Psoas muscle (tissue), 8 donors: ENCODE results near the gene SSTR5. TPM values are rescaled to one million over a fixed set of nuclear protein-coding genes. Genes with fewer than 3 reads are reported as not detected.

Experiments
- ATAC-seq, 4 donors: fragments of 200-7000 bp; cut with Tn5 transposase; one replicate each; pipeline ENCODE4 v1.9.1; 2020; ENCODE audit warnings: moderate library complexity in 3 of 4, mild to moderate bottlenecking in 2 of 4
- DNase-seq, 2 donors: peaks; one replicate each; pipeline ENCODE4 v3.0.0-alpha.2; 2020
- H3K27ac ChIP-seq: fragments of 200-600 bp; one replicate; pipeline ENCODE4 v1.8.0; 2022
- H3K27me3 ChIP-seq, 3 donors: fragments of 200-600 bp in 1 of 3; one replicate each; pipeline versions ENCODE4 v1.6.1 to v1.8.0; 2013 to 2022; ENCODE audit warnings: low read length in 2 of 3, mild to moderate bottlenecking in 2 of 3, moderate library complexity in 1 of 3; ENCODE audit not compliant: insufficient read depth in 3 of 3
- H3K36me3 ChIP-seq, 2 donors: fragments of 200-600 bp in 1 of 2; one replicate each; pipeline versions ENCODE4 v1.6.1 to v1.8.0; 2013 to 2022; ENCODE audit warnings: low read depth in 1 of 2, mild to moderate bottlenecking in 1 of 2, moderate library complexity in 1 of 2; ENCODE audit not compliant: insufficient read depth in 1 of 2
- H3K4me1 ChIP-seq: fragments of 200-600 bp; one replicate; pipeline ENCODE4 v1.8.0; 2022
- H3K4me3 ChIP-seq: fragments of 200-600 bp; one replicate; pipeline ENCODE4 v1.8.0; 2022; ENCODE audit warnings: mild to moderate bottlenecking
- H3K9me3 ChIP-seq: fragments of 200-600 bp; one replicate; pipeline ENCODE4 v1.8.0; 2022
- WGBS, 3 donors: extraction: QIAGEN DNeasy Blood & Tissue Kit; methylation state at CpG; one replicate each; pipeline versions ENCODE4 v1.1.6 to v1.1.7; 2013; 5-methylcytosine and 5-hydroxymethylcytosine counted together
- intact Hi-C, 2 donors: fragments of 100-400 bp; cut with DNase I; formaldehyde crosslinking; loops; one replicate each; pipeline versions ENCODE4 v1.11.0 to v1.14.2; 2022
- polyA plus RNA-seq, 3 donors: library from polyadenylated mRNA; stranded (reverse); fragments of 200-250 nt; gene quantifications; one replicate each; pipeline ENCODE4 v1.2.3, GENCODE V29; 2013
- total RNA-seq, 4 donors: library from RNA; stranded (reverse); fragmentation: NEBNext Ultra II Directional in 2 of 4; extraction: Animal tissue kit (Norgen Biotek cat#: 25700) in 2 of 4; gene quantifications; one replicate each; pipeline versions ENCODE4 v1.2.1 to v1.2.4, GENCODE V29; 2021 to 2023
- TF ChIP-seq, protein P1 (sequence below): fragments of 200-600 bp; IDR thresholded peaks from one replicate; pipeline ENCODE4 v1.8.0; 2022; ENCODE audit warnings: antibody characterized with exemption
- donor health status: healthy with polysubstance abuse.
- donor health status: DM: no; HTN: no; CAD: no; lungs with moderate emphysema.
- donor health status: Bipolar disorder and iron deficiency.
- donor health status: healthy.
- donor health status: DM: yes; HTN: yes; CAD: no.
- donor health status: DM: no; HTN: no; CAD: no.
- donor health status: DM: no; HTN: no; CAD: no.
- donor health status: DM: yes; HTN: yes; CAD: no.

Gene SSTR5
- total and polyA plus RNA-seq, 7 donors, result 0.03 to 0.32 (median 0.08) TPM; not detected in 3

DNA sequence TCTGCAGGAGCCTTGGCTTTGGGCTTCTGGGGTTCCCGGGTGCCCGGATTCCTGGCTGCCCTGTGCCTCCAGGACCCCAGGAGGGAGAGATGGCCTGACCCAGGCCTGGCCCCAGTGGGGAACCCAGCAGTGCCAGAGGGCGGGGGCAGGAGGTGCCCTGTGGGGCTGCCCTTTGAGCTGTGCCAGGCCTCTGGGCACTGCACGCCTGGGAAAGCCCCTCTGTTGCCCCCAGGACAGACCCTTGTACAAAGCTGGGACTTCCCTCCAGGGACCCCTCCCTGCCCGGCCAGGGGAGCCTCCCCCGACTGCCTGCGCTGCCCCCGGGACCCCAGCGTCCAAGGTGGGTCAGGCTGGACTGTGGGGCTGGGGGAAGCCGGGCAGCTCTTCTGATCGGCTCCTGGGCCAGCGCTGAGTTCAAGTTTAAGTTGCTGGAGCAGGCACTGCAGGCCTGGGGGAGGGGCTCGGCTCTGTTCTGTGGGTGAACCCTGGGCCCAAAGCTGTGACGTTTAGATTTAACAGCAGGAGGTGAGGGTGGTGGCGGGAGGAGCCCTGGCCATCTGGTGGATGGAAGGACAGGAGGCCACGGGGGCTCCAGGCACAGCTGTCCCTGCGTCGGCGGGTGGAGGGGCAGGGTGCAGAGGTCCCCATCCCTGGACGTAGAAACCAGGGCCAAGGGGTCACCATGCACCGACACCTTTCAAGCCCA, 51.1 kb downstream of the SSTR5 start:
- intact Hi-C loops, result no loop called here
- H3K4me3 ChIP-seq, result no peak overlapping the region
- H3K36me3 ChIP-seq, result no peaks in the 10 kb centered on the region
- H3K27ac ChIP-seq, result no peak overlapping the region
- H3K27me3 ChIP-seq, result peaks cover 0 to 73% (median 12%) of the 10 kb centered on the region in 3 donors
- DNase-seq (no peak), ATAC-seq (no peak)
- H3K9me3 ChIP-seq, result no peaks in the 10 kb centered on the region
- H3K4me1 ChIP-seq, result no peaks in the 10 kb centered on the region
- TF ChIP-seq, protein P1, sequence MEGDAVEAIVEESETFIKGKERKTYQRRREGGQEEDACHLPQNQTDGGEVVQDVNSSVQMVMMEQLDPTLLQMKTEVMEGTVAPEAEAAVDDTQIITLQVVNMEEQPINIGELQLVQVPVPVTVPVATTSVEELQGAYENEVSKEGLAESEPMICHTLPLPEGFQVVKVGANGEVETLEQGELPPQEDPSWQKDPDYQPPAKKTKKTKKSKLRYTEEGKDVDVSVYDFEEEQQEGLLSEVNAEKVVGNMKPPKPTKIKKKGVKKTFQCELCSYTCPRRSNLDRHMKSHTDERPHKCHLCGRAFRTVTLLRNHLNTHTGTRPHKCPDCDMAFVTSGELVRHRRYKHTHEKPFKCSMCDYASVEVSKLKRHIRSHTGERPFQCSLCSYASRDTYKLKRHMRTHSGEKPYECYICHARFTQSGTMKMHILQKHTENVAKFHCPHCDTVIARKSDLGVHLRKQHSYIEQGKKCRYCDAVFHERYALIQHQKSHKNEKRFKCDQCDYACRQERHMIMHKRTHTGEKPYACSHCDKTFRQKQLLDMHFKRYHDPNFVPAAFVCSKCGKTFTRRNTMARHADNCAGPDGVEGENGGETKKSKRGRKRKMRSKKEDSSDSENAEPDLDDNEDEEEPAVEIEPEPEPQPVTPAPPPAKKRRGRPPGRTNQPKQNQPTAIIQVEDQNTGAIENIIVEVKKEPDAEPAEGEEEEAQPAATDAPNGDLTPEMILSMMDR, result no peak
- WGBS, 3 donors, result 54 to 58% (median 57%) methylated on average over 17 to 21 of the region's 21 CpGs

DNA sequence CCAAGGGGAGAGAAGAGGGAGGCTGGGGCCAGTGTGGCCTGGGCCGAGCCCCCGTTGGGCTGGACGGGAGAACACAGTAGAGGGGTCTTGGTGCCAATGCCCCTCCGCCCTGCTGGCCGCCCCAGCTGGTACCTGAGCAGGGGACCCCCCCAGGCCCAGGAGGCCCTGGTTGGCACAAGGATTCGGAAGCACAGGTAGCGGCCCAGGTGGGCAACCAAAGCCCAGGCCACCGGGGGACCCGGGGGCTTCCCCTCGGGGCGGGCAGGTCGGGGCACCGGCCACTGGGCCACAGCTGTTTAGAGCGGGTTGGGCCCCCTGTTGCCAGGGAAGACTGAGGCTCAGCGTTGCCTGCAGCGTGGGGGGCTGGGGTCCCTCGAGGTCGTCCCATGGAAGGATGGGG, 51.7 kb downstream of the SSTR5 start:
- intact Hi-C loops, result no loop called here
- no peak overlapping the region for H3K27ac ChIP-seq
- H3K27me3 ChIP-seq, result peaks cover 0 to 69% (median 12%) of the 10 kb centered on the region in 3 donors

GRCh38 chr16:1124795-1125194, 52.2 kb downstream of the SSTR5 start:
- H3K9me3 ChIP-seq, result no peaks in the 10 kb centered on the region
- H3K27me3 ChIP-seq, result peaks cover 0 to 67% (median 12%) of the 10 kb centered on the region in 3 donors
- 77 to 88% (median 83%) methylated on average over 5 to 11 of the region's 11 CpGs for WGBS, 3 donors
- no peak overlapping the region for H3K27ac ChIP-seq
- ATAC-seq (no peak), DNase-seq (no peak)
- intact Hi-C loops, result no loop called here
- H3K36me3 ChIP-seq, result no peaks in the 10 kb centered on the region
- no peaks in the 10 kb centered on the region for H3K4me1 ChIP-seq
- TF ChIP-seq, protein P1, result no peak
- no peak overlapping the region for H3K4me3 ChIP-seq

More for the DNA sequence above, 51.7 kb downstream of the SSTR5 start:
- Histone ChIP-seq H3K36me3 (no peaks in the 10 kb centered on the region), H3K9me3 (no peaks in the 10 kb centered on the region), H3K4me1 (no peaks in the 10 kb centered on the region), H3K4me3 (no peak overlapping the region)
- DNase-seq (no peak), ATAC-seq (no peak)
- TF ChIP-seq, protein P1, result no peak
- 58 to 72% (median 72%) methylated on average over 6 to 18 of the region's 18 CpGs for WGBS, 3 donors

GRCh38 chr16:1125471-1125870, 52.9 kb downstream of the SSTR5 start:
- H3K9me3 ChIP-seq, result no peaks in the 10 kb centered on the region
- TF ChIP-seq, protein P1, result no peak
- 16 to 27% (median 24%) methylated on average over 18 of the region's 18 CpGs for WGBS, 3 donors
- no peaks in the 10 kb centered on the region for H3K4me1 ChIP-seq
- DNase-seq (no peak), ATAC-seq (no peak)
- H3K27me3 ChIP-seq, result peaks cover 0 to 63% (median 14%) of the 10 kb centered on the region in 3 donors
- H3K27ac ChIP-seq, result no peak overlapping the region
- no peaks in the 10 kb centered on the region for H3K36me3 ChIP-seq
- intact Hi-C loops, result no loop called here
- H3K4me3 ChIP-seq, result no peak overlapping the region
